HepG2 (cell line): ENCODE data around the gene RSPRY1. TPM values are rescaled to one million over a fixed set of nuclear protein-coding genes. Genes with fewer than 3 reads are reported as not detected.
"Not testable (repeated sequence)": the region's sequence is repeated elsewhere in the genome, so short reads cannot be mapped to it uniquely, and the experiment has no call there.

Source experiments
- KMT2A ChIP-seq: sonication (generic); formaldehyde crosslinking; IDR thresholded peaks from 2 replicates; pipeline ENCODE4 v1.4.0; 2020; ENCODE audit warnings: missing genetic modification reagents
- KMT2B ChIP-seq: IDR thresholded peaks from 2 replicates; pipeline ENCODE4 v1.6.1; 2016; ENCODE audit warnings: missing genetic modification reagents, missing compliant biosample characterization
- NONO ChIP-seq, 2 experiments: fragments of 450-650 bp in 1 of 2; sonication (generic) in 1 of 2; formaldehyde crosslinking in 1 of 2; IDR thresholded peaks in 1 of 2; conservative IDR thresholded peaks in 1 of 2; 2 replicates each; pipeline versions ENCODE4 v1.6.1 to v1.8.0; 2017 to 2022; ENCODE audit warnings: mild to moderate bottlenecking in 1 of 2, missing genetic modification reagents in 1 of 2, moderate library complexity in 1 of 2
- RBFOX2 ChIP-seq: fragments of 200-400 bp; formaldehyde crosslinking; IDR thresholded peaks from 2 replicates; pipeline ENCODE4 v1.6.1; 2017; ENCODE audit warnings: low read depth, mild to moderate bottlenecking, low read length
- RXRB ChIP-seq: IDR thresholded peaks from 2 replicates; pipeline ENCODE4 v1.6.1; 2016; ENCODE audit warnings: borderline replicate concordance, missing genetic modification reagents, missing compliant biosample characterization
- THRA ChIP-seq: sonication (generic); formaldehyde crosslinking; IDR thresholded peaks from 2 replicates; pipeline ENCODE4 v1.4.0; 2020; ENCODE audit warnings: missing genetic modification reagents, borderline replicate concordance
- ZBTB43 ChIP-seq: sonication (generic); formaldehyde crosslinking; conservative IDR thresholded peaks from 2 replicates; pipeline ENCODE4 v1.4.0; 2020; ENCODE audit warnings: missing genetic modification reagents
- ZNF232 ChIP-seq: sonication (generic); formaldehyde crosslinking; IDR thresholded peaks from 2 replicates; pipeline ENCODE4 v1.4.0; 2020; ENCODE audit warnings: missing genetic modification reagents, borderline replicate concordance
- ZNF431 ChIP-seq: sonication (generic); formaldehyde crosslinking; IDR thresholded peaks from 2 replicates; pipeline ENCODE4 v1.9.0; 2022; ENCODE audit warnings: missing genetic modification reagents, low read depth, mild to moderate bottlenecking, borderline replicate concordance
- ZNF687 ChIP-seq: sonication (generic); formaldehyde crosslinking; IDR thresholded peaks from 2 replicates; pipeline ENCODE4 v1.5.1; 2020; ENCODE audit warnings: mild to moderate bottlenecking, missing genetic modification reagents, moderate library complexity
- ZNF766 ChIP-seq: sonication (generic); formaldehyde crosslinking; IDR thresholded peaks from 2 replicates; pipeline ENCODE4 v1.5.0; 2020; ENCODE audit warnings: missing genetic modification reagents, borderline replicate concordance
- ZNF775 ChIP-seq: sonication (generic); formaldehyde crosslinking; IDR thresholded peaks from 2 replicates; pipeline ENCODE4 v1.4.0; 2020; ENCODE audit warnings: missing genetic modification reagents, mild to moderate bottlenecking, moderate library complexity, borderline replicate concordance
- ZNF800 ChIP-seq: sonication (generic); formaldehyde crosslinking; IDR thresholded peaks from 2 replicates; pipeline ENCODE4 v1.4.0; 2020; ENCODE audit warnings: missing genetic modification reagents
- polyA plus RNA-seq, 8 experiments: library from polyadenylated mRNA; depleted of rRNA in 3 of 8; stranded (reverse) in 7 of 8; unstranded in 1 of 8; fragments of >200 nt; fragmentation: Illumina TruSeq in 4 of 8; extraction: Trizol in 4 of 8; gene quantifications; 2 replicates each; pipeline versions ENCODE4 v1.2.1 to v1.2.3, GENCODE V29; 2011 to 2016; ENCODE audit warnings: low read depth in 4 of 8, missing spikeins in 1 of 8, mixed read lengths in 1 of 8; ENCODE audit not compliant: insufficient read depth in 1 of 8
- total RNA-seq, 5 experiments: library from RNA; depleted of rRNA; stranded (reverse); fragments of >200 nt; fragmentation: Illumina TruSeq; extraction: Trizol; gene quantifications; 2 replicates each; pipeline ENCODE4 v1.2.3, GENCODE V29; 2016; ENCODE audit warnings: low read depth in 1 of 5

RSPRY1 gene
- total and polyA plus RNA-seq, 2 of the 13 experiments (the other 11 are each of a cell fraction or from before 2014, with no cell fraction given), result 53.4 to 61.0 TPM

- TF ChIP-seq ZNF687 (CRISPR knock-in tag) (peak; percentile 41; the same call in 1 of the 2 replicates), NONO (CRISPR knock-in tag; conservative IDR thresholded peaks at IDR 0.05) (peak; percentile 50; the same call in 1 of the 2 replicates), ZNF431 (CRISPR knock-in tag) (0 out of 2 replicates have a peak, but pooled peaks have one; percentile 30), ZNF800 (CRISPR knock-in tag) (0 out of 2 replicates have a peak, but pooled peaks have one; percentile 65), THRA (CRISPR knock-in tag) (peak; percentile 76), ZNF232 (0 out of 2 replicates have a peak, but pooled peaks have one; percentile 52), RXRB (CRISPR knock-in tag) (peak; percentile 17; the same call in 1 of the 2 replicates), RBFOX2 (peak; percentile 58; the same call in 1 of the 2 replicates), ZNF766 (CRISPR knock-in tag) (0 out of 2 replicates have a peak, but pooled peaks have one; percentile 38), KMT2A (CRISPR knock-in tag) (peak; percentile 23), ZNF775 (CRISPR knock-in tag) (0 out of 2 replicates have a peak, but pooled peaks have one; percentile 24), ZBTB43 (0 out of 2 replicates have a peak, but pooled peaks have one; percentile 39), KMT2B (0 out of 2 replicates have a peak, but pooled peaks have one; percentile 19)
- TF ChIP-seq NONO (IDR thresholded peaks at IDR 0.05), result not testable (repeated sequence)
Observed at GRCh38 chr16:57187902-57188710, 2.0 kb downstream of the RSPRY1 start (continued).
